DND-41 (cell line): Measurements from ENCODE around the gene SLC66A2.

Experiments
- ATAC-seq: fragments of 200-7000 bp; cut with Tn5 transposase; 3 replicates; pipeline ENCODE4 v1.9.1; 2021; ENCODE audit warnings: low read depth; ENCODE audit not compliant: insufficient read depth
- DNase-seq: peaks from one replicate; pipeline ENCODE4 v3.0.0-alpha.2; 2020
- H2AFZ ChIP-seq: 2 replicates; pipeline ENCODE4 v1.6.0; 2012; ENCODE audit warnings: low read depth, low read length
- H3K27ac ChIP-seq: 2 replicates; pipeline ENCODE4 v1.5.1; 2012; ENCODE audit warnings: low read length, inconsistent platforms
- H3K27me3 ChIP-seq: fragments of 200-600 bp; sonication (generic); 2 replicates; pipeline ENCODE4 v1.6.0; 2012; ENCODE audit warnings: low read length, mild to moderate bottlenecking, inconsistent platforms; ENCODE audit not compliant: insufficient read depth, poor library complexity
- H3K36me3 ChIP-seq: 2 replicates; pipeline ENCODE4 v1.5.1; 2012; ENCODE audit warnings: low read length, inconsistent platforms; ENCODE audit not compliant: insufficient read depth
- H3K4me1 ChIP-seq: 2 replicates; pipeline ENCODE4 v1.5.1; 2012; ENCODE audit warnings: mild to moderate bottlenecking, low read length; ENCODE audit not compliant: insufficient read depth
- H3K4me2 ChIP-seq: 2 replicates; pipeline ENCODE4 v1.6.0; 2012; ENCODE audit warnings: mild to moderate bottlenecking, moderate library complexity, low read length, inconsistent platforms; ENCODE audit not compliant: insufficient read depth
- H3K4me3 ChIP-seq, 2 experiments: fragments of 200-600 bp in 1 of 2; shearing (Covaris generic) in 1 of 2; 2 replicates each; pipeline ENCODE4 v1.5.1; 2012 to 2016; ENCODE audit warnings: inconsistent platforms in 2 of 2, low read length in 2 of 2, mild to moderate bottlenecking in 2 of 2, low read depth in 1 of 2, moderate library complexity in 1 of 2
- H3K79me2 ChIP-seq: 2 replicates; pipeline ENCODE4 v1.6.0; 2012; ENCODE audit warnings: low read length, inconsistent platforms; ENCODE audit not compliant: insufficient read depth
- H3K9ac ChIP-seq: 2 replicates; pipeline ENCODE4 v1.6.0; 2012; ENCODE audit warnings: low read depth, mild to moderate bottlenecking, inconsistent platforms, low read length, moderate library complexity
- H3K9me3 ChIP-seq: 2 replicates; pipeline ENCODE4 v1.5.1; 2012; ENCODE audit warnings: low read length, moderate library complexity, mild to moderate bottlenecking, inconsistent platforms; ENCODE audit not compliant: insufficient read depth, severe bottlenecking
- H4K20me1 ChIP-seq: 2 replicates; pipeline ENCODE4 v1.6.0; 2012; ENCODE audit warnings: low read length; ENCODE audit not compliant: insufficient read depth
- CTCF ChIP-seq: IDR thresholded peaks from 2 replicates; pipeline ENCODE4 v1.5.1; 2012; ENCODE audit warnings: borderline replicate concordance, low read length, moderate library complexity, mild to moderate bottlenecking; ENCODE audit not compliant: poor library complexity, severe bottlenecking; ENCODE audit errors: extremely low read depth
- EZH2 ChIP-seq: IDR thresholded peaks from 3 replicates; pipeline ENCODE4 v1.6.1; 2012; ENCODE audit warnings: borderline replicate concordance, low read depth, mild to moderate bottlenecking, moderate library complexity, low read length, inconsistent platforms; ENCODE audit not compliant: severe bottlenecking

SLC66A2 gene

GRCh38 chr18:79987566-79987965, 36.1 kb upstream of the SLC66A2 start:
- no peak for ATAC-seq
- peaks cover 38% of the 10 kb centered on the region for H3K36me3 ChIP-seq
- peak overlapping the region; percentile 94 for H3K27ac ChIP-seq
- peak overlapping the region; percentile 84 for H3K4me2 ChIP-seq
- H3K4me3 ChIP-seq: peak overlapping the region; percentile 90 to 98
- H4K20me1 ChIP-seq: peaks cover 52% of the 10 kb centered on the region
- H3K27me3 ChIP-seq: no peaks in the 10 kb centered on the region
- no peaks in the 10 kb centered on the region for H3K9me3 ChIP-seq
- TF ChIP-seq CTCF (no peak), EZH2 (no peak)
- H3K79me2 ChIP-seq: peaks cover 69% of the 10 kb centered on the region
- H3K9ac ChIP-seq: peak overlapping the region; percentile 94
- peaks cover 54% of the 10 kb centered on the region for H3K4me1 ChIP-seq
- DNase-seq: no peak
- peak overlapping the region; percentile 97 for H2AFZ ChIP-seq

GRCh38 chr18:79986726-79987125, 35.3 kb upstream of the SLC66A2 start:
- H3K4me2 ChIP-seq: peak overlapping the region; percentile 84
- ATAC-seq: no peak
- H3K79me2 ChIP-seq: peaks cover 78% of the 10 kb centered on the region
- H3K36me3 ChIP-seq: peaks cover 45% of the 10 kb centered on the region
- H3K9ac ChIP-seq: peak overlapping the region; percentile 94
- no peak for TF ChIP-seq EZH2
- TF ChIP-seq CTCF: no peak
- H3K4me3 ChIP-seq: peak overlapping the region; percentile 90 to 98; a peak in 3 of 4 replicates
- no peaks in the 10 kb centered on the region for H3K27me3 ChIP-seq
- peaks cover 60% of the 10 kb centered on the region for H4K20me1 ChIP-seq
- H2AFZ ChIP-seq: no peak overlapping the region
- H3K9me3 ChIP-seq: no peaks in the 10 kb centered on the region
- DNase-seq: no peak
- peak overlapping the region; percentile 94; the same call in 1 of the 2 replicates for H3K27ac ChIP-seq
- H3K4me1 ChIP-seq: peaks cover 62% of the 10 kb centered on the region

- peaks cover 62% of the 10 kb centered on the region for H3K4me1 ChIP-seq
- no peak overlapping the region for H2AFZ ChIP-seq
- no peaks in the 10 kb centered on the region for H3K9me3 ChIP-seq
- H3K79me2 ChIP-seq: peaks cover 93% of the 10 kb centered on the region
- TF ChIP-seq CTCF (no peak), EZH2 (no peak)
- H3K4me3 ChIP-seq: peak overlapping the region in 1 of 2 experiments; percentile 22; a peak in 1 of 4 replicates
- peaks cover 50% of the 10 kb centered on the region for H3K36me3 ChIP-seq
- H3K27ac ChIP-seq: no peak overlapping the region
- peak overlapping the region; percentile 84; the same call in 1 of the 2 replicates for H3K4me2 ChIP-seq
- H3K27me3 ChIP-seq: no peaks in the 10 kb centered on the region
- no peak overlapping the region for H3K9ac ChIP-seq
- DNase-seq (no peak), ATAC-seq (no peak)
- peaks cover 75% of the 10 kb centered on the region for H4K20me1 ChIP-seq
These were observed 33.7 kb upstream of the SLC66A2 start for GRCh38 chr18:79985172-79985571.
